T-cell (primary cell): ENCODE results near the gene PMVK. TPM values are rescaled to one million over a fixed set of nuclear protein-coding genes. Genes with fewer than 3 reads are reported as not detected.

ENCODE experiments used
- ATAC-seq, 4 experiments: fragments of 200-7000 bp in 3 of 4; fragments of 150-1000 bp in 1 of 4; cut with Tn5 transposase; replicated peaks in 1 of 4; 1 replicate in 3 of 4; 2 replicates in 1 of 4; pipeline ENCODE4 v1.10.0; 2021; ENCODE audit warnings: moderate library complexity in 3 of 4, mild to moderate bottlenecking in 2 of 4, moderate number of reproducible peaks in 1 of 4
- CTCF ChIA-PET, 2 donors: fragments of 300-600 bp; sonication (Branson Sonifier 250); formaldehyde crosslinking; loops; one replicate each; lab custom pipeline; 2022; ENCODE audit warnings: antibody characterized with exemption in 2 of 2; lab: Charles Lee
- POLR2A ChIA-PET, 2 donors: fragments of 300-600 bp; sonication (Branson Sonifier 250); formaldehyde crosslinking; loops; one replicate each; lab custom pipeline; 2022; ENCODE audit warnings: antibody characterized with exemption in 2 of 2; lab: Charles Lee
- DNase-seq, 35 experiments: peaks; one replicate each; pipeline versions ENCODE4 v3.0.0 to v3.0.0-alpha.2; 2013 to 2023
- H3K27ac ChIP-seq: one replicate; pipeline ENCODE4 v1.5.1; 2013; ENCODE audit warnings: low read length
- H3K27me3 ChIP-seq, 2 experiments: replicated peaks in 1 of 2; 1 replicate in 1 of 2; 2 replicates in 1 of 2; pipeline versions ENCODE4 v1.6.1 to v1.7.0; 2013; ENCODE audit warnings: low read length in 1 of 2, mixed read lengths in 1 of 2; ENCODE audit not compliant: control insufficient read depth in 2 of 2, insufficient read depth in 2 of 2; ENCODE audit errors: extremely low read depth in 1 of 2
- H3K36me3 ChIP-seq, 2 donors: 1 replicate in 1 of 2; 2 replicates in 1 of 2; pipeline versions ENCODE4 v1.6.1 to v1.7.0; 2013; ENCODE audit warnings: low read length in 1 of 2; ENCODE audit not compliant: control insufficient read depth in 2 of 2, insufficient read depth in 1 of 2; ENCODE audit errors: extremely low read depth in 1 of 2
- H3K4me1 ChIP-seq, 2 experiments: 1 replicate in 1 of 2; 2 replicates in 1 of 2; pipeline versions ENCODE4 v1.6.1 to v1.7.0; 2013; ENCODE audit warnings: low read length in 2 of 2, mixed read lengths in 1 of 2; ENCODE audit not compliant: insufficient read depth in 2 of 2, control insufficient read depth in 1 of 2; ENCODE audit errors: extremely low read depth in 1 of 2
- H3K4me3 ChIP-seq, 2 donors: 1 replicate in 1 of 2; 2 replicates in 1 of 2; pipeline versions ENCODE4 v1.5.1 to v1.7.0; 2013; ENCODE audit warnings: mild to moderate bottlenecking in 2 of 2, low read length in 1 of 2, moderate library complexity in 1 of 2; ENCODE audit not compliant: control insufficient read depth in 1 of 2; ENCODE audit errors: extremely low read depth in 1 of 2
- H3K9me3 ChIP-seq: 2 replicates; pipeline ENCODE4 v1.7.0; 2013
- H3K27ac Mint-ChIP-seq, 2 donors: one replicate each; pipeline ENCODE4 v1.8.0; 2020 to 2021; ENCODE audit warnings: mild to moderate bottlenecking in 2 of 2, mixed read lengths in 2 of 2
- H3K27me3 Mint-ChIP-seq, 2 donors: one replicate each; pipeline ENCODE4 v1.8.0; 2021 to 2022; ENCODE audit warnings: mixed read lengths in 2 of 2
- H3K36me3 Mint-ChIP-seq: one replicate; pipeline ENCODE4 v1.8.0; 2021; ENCODE audit warnings: mixed read lengths
- H3K4me1 Mint-ChIP-seq, 3 donors: one replicate each; pipeline ENCODE4 v1.8.0; 2020 to 2022; ENCODE audit warnings: mixed read lengths in 3 of 3, mild to moderate bottlenecking in 1 of 3
- H3K4me3 Mint-ChIP-seq, 3 donors: one replicate each; pipeline ENCODE4 v1.8.0; 2020 to 2022; ENCODE audit warnings: mild to moderate bottlenecking in 3 of 3, mixed read lengths in 3 of 3, moderate library complexity in 3 of 3
- H3K9me3 Mint-ChIP-seq, 3 donors: one replicate each; pipeline ENCODE4 v1.8.0; 2020 to 2022; ENCODE audit warnings: mixed read lengths in 3 of 3
- WGBS: methylation state at CpG from one replicate; pipeline ENCODE4 v1.1.5; 2013; ENCODE audit warnings: missing lambda C conversion rate; ENCODE audit not compliant: insufficient coverage; 5-methylcytosine and 5-hydroxymethylcytosine counted together
- total RNA-seq, 35 experiments: library from RNA in 6 of 35; stranded (reverse) in 6 of 35; fragments of 120-200 nt in 1 of 35; gene quantifications; one replicate each; pipeline versions ENCODE4 v1.2.1 to v1.2.4 and lab custom pipeline; 2013 to 2026

Gene PMVK
- total RNA-seq, 5 donors from 2014 or later (not counting 1 experiment from before 2014, with no cell fraction given), result 12.6 to 24.9 (median 22.4) TPM

GRCh38 chr1:154955039-154955717 lies 18.7 kb upstream of the PMVK start:
- ATAC-seq (peak; percentile 85 to 89 (median 86)), DNase-seq (peak; percentile 70 to 99 (median 94))
- H3K9me3 Mint-ChIP-seq, result no peaks in the 10 kb centered on the region
- Histone ChIP-seq H3K4me3 (peak overlapping the region; percentile 79 to 94), H3K27ac (peak overlapping the region; percentile 99), H3K4me1 (peaks cover 38 to 83% of the 10 kb centered on the region in 2 experiments), H3K27me3 (no peaks in the 10 kb centered on the region), H3K36me3 (peaks cover 14 to 52% of the 10 kb centered on the region in 2 donors), H3K9me3 (no peaks in the 10 kb centered on the region)
- ChIA-PET CTCF (interaction anchor here (0.5 to 2.2 kb wide), 18 partner anchors 9 to 620 kb away, joined by 3 to 14 read pairs (median 4); partner anchors contain the start of genes FLAD1 (in 1 of the 2), KRTCAP2 (in 1 of the 2) and PMVK (in 1 of the 2)), POLR2A (interaction anchor here (0.5 to 2.3 kb wide), 18 partner anchors 9 to 60 kb away, joined by 3 to 23 read pairs (median 5); partner anchors contain the start of genes PMVK (in 2 of the 2), CKS1B (in 1 of the 2), FLAD1 (in 1 of the 2) and ZBTB7B (in 1 of the 2))
- 5% methylated on average over 2 of the region's 4 CpGs for WGBS
- H3K27me3 Mint-ChIP-seq, result no peaks in the 10 kb centered on the region
- peaks cover 71 to 80% (median 76%) of the 10 kb centered on the region in 3 donors for H3K4me1 Mint-ChIP-seq
- H3K4me3 Mint-ChIP-seq, result peak overlapping the region; percentile 95 to 100 (median 97)
- peaks cover 22% of the 10 kb centered on the region for H3K36me3 Mint-ChIP-seq
- H3K27ac Mint-ChIP-seq, result peak overlapping the region; percentile 100

DNA sequence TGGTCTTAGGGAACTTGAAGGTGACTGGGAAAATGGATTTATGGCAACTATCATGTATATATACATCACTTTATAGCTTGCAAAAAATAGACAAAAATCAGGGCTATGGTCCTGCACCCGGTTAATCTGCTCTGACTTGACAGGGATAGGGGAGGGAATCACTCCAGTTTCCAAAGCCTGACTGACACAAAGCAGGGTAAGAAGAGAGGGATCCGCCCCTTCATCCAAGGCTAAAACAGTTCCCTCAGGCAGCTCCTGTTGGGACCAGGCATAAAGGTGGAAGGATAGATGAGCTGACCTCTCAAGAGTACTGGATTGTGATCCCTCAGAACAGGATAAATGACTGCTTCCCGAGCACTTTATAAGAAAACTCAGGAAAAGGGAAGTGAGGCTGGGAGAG lies 18.0 kb upstream of the PMVK start:
- ATAC-seq (no peak), DNase-seq (no peak)
- H3K36me3 Mint-ChIP-seq, result peaks cover 22% of the 10 kb centered on the region
- no peaks in the 10 kb centered on the region for H3K9me3 ChIP-seq
- peak overlapping the region; percentile 100 for H3K27ac Mint-ChIP-seq
- H3K9me3 Mint-ChIP-seq, result no peaks in the 10 kb centered on the region
- H3K27ac ChIP-seq, result peak overlapping the region; percentile 99
- H3K4me1 ChIP-seq, result peaks cover 38 to 79% of the 10 kb centered on the region in 2 experiments
- POLR2A ChIA-PET, result interaction anchor here (0.5 to 2.3 kb wide), 11 partner anchors 9 to 61 kb away, joined by 4 to 23 read pairs (median 6); partner anchors contain the start of genes CKS1B (in 1 of the 2), FLAD1 (in 1 of the 2) and PMVK (in 1 of the 2)
- peak overlapping the region; percentile 79 to 94 for H3K4me3 ChIP-seq
- peak overlapping the region; percentile 95 to 100 (median 97) for H3K4me3 Mint-ChIP-seq
- H3K27me3 ChIP-seq, result no peaks in the 10 kb centered on the region
- peaks cover 68 to 77% (median 71%) of the 10 kb centered on the region in 3 donors for H3K4me1 Mint-ChIP-seq
- CTCF ChIA-PET, result interaction anchor here in 1 of 2 donors (0.7 to 2.2 kb wide), 6 partner anchors 10 to 62 kb away, joined by 3 to 14 read pairs (median 8); partner anchors contain the start of genes FLAD1 and PMVK
- peaks cover 14 to 53% of the 10 kb centered on the region in 2 donors for H3K36me3 ChIP-seq
- no peaks in the 10 kb centered on the region for H3K27me3 Mint-ChIP-seq
- WGBS, result no CpG with 5 or more reads among the region's 3 CpGs

- H3K4me3 ChIP-seq, result peak overlapping the region; percentile 79 to 94
- ATAC-seq (no peak), DNase-seq (no peak)
- POLR2A ChIA-PET, result interaction anchor here (0.6 to 2.0 kb wide), 7 partner anchors 8 to 66 kb away, joined by 3 to 9 read pairs (median 5); partner anchors contain the start of gene PMVK (in 1 of the 2)
- CTCF ChIA-PET, result no interaction called here
- H3K27ac Mint-ChIP-seq, result peak overlapping the region; percentile 100
- no peaks in the 10 kb centered on the region for H3K9me3 Mint-ChIP-seq
- H3K9me3 ChIP-seq, result no peaks in the 10 kb centered on the region
- no peaks in the 10 kb centered on the region for H3K27me3 ChIP-seq
- H3K4me1 Mint-ChIP-seq, result peaks cover 72 to 82% (median 73%) of the 10 kb centered on the region in 3 donors
- no peaks in the 10 kb centered on the region for H3K27me3 Mint-ChIP-seq
- peaks cover 29% of the 10 kb centered on the region for H3K36me3 Mint-ChIP-seq
- WGBS, result no CpG with 5 or more reads among the region's 2 CpGs
- peak overlapping the region; percentile 99 for H3K27ac ChIP-seq
- H3K4me3 Mint-ChIP-seq, result peak overlapping the region; percentile 95 to 100 (median 97)
- H3K36me3 ChIP-seq, result peaks cover 11 to 49% of the 10 kb centered on the region in 2 donors
- peaks cover 38 to 78% of the 10 kb centered on the region in 2 experiments for H3K4me1 ChIP-seq
These were observed 17.1 kb upstream of the PMVK start for GRCh38 chr1:154953611-154954038.

DNA sequence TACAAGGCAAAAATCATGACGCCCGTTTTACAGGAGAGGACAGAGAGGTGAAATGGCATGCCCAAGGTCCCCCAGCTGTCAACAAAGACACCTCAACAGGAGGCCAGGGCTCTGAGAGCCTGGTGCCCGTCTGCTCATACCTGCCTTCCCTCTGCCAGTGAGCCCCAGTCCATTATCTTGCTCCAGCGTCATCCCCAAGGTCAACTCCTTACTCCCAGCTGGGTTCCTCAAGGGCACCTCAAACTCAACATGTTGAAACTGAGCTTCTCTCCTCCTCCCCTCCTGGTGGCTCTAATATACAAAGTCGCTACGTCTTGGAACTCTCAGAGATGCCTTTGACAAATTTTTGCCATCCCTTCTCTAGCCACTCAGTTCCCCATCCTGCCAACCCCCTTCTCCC lies 16.1 kb upstream of the PMVK start:
- H3K4me1 Mint-ChIP-seq, result peaks cover 71 to 82% (median 72%) of the 10 kb centered on the region in 3 donors
- H3K4me3 Mint-ChIP-seq, result peak overlapping the region; percentile 95 to 100 (median 97)
- Histone ChIP-seq H3K9me3 (no peaks in the 10 kb centered on the region), H3K4me1 (peaks cover 38 to 83% of the 10 kb centered on the region in 2 experiments), H3K27ac (peak overlapping the region; percentile 99), H3K27me3 (no peaks in the 10 kb centered on the region), H3K4me3 (peak overlapping the region; percentile 32 to 79), H3K36me3 (peaks cover 14 to 49% of the 10 kb centered on the region in 2 donors)
- CTCF ChIA-PET, result interaction anchor here (0.6 to 1.6 kb wide), 5 partner anchors 15 to 65 kb away, joined by 3 to 6 read pairs (median 4); partner anchors contain the start of genes FLAD1 (in 1 of the 2) and PMVK (in 1 of the 2)
- no peaks in the 10 kb centered on the region for H3K27me3 Mint-ChIP-seq
- peak overlapping the region; percentile 100 for H3K27ac Mint-ChIP-seq
- peaks cover 28% of the 10 kb centered on the region for H3K36me3 Mint-ChIP-seq
- no peaks in the 10 kb centered on the region for H3K9me3 Mint-ChIP-seq
- POLR2A ChIA-PET, result interaction anchor here (0.5 to 1.6 kb wide), 4 partner anchors 9 to 1781 kb away, joined by 3 to 6 read pairs (median 4); partner anchors contain the start of gene CKS1B (in 1 of the 2)
- WGBS, result 63% methylated on average over 6 of the region's 6 CpGs
- DNase-seq (no peak), ATAC-seq (no peak)

DNA sequence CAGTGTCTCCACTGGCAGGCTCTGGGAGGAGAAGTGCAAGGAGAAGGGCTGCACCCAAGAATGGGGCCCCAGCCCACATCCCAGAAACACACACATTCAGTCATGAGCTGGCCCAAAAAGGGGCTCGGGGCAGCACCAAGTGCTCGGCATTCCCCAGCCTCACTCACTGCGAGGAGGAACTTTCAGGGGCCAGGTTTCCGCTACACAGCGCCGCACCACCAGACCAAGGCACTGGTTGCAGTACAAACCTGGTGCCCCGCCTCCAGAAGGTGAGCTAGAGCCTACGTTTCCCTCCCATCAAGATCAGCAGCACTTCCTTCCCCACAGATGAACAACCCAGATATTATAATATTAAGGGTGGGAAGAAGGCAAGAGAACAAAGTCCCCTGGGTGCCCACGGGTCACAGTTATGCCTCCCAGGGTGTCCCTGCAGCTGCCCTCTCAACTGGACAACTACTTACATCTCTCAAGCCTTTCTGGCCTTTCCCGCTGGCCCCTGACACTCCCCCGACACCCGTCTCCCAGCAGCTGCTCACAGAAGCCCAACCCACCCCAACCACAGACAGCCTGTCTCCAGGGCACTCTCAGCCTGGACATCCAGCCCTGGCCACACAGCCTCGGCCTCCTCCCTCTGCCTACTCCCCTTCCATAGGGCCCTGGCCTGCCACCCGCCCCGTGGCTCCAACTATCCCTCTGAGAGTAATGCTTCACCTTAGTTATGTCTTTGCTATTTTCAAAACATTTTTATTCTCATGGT lies 15.6 kb upstream of the PMVK start:
- 21% methylated on average over 7 of the region's 15 CpGs for WGBS
- H3K36me3 ChIP-seq, result peaks cover 19 to 52% of the 10 kb centered on the region in 2 donors
- no peaks in the 10 kb centered on the region for H3K27me3 ChIP-seq
- no peaks in the 10 kb centered on the region for H3K9me3 Mint-ChIP-seq
- peaks cover 67 to 76% (median 71%) of the 10 kb centered on the region in 3 donors for H3K4me1 Mint-ChIP-seq
- H3K27ac Mint-ChIP-seq, result peak overlapping the region; percentile 100
- peak overlapping the region; percentile 42 to 79 for H3K4me3 ChIP-seq
- DNase-seq, result peak; percentile 44 to 84 (median 70)
- ChIA-PET CTCF (interaction anchor here in 1 of 2 donors (0.6 to 1.6 kb wide), 4 partner anchors 14 to 66 kb away, joined by 3 to 6 read pairs (median 4); partner anchors contain the start of genes FLAD1 and PMVK), POLR2A (interaction anchor here (0.5 to 1.6 kb wide), 3 partner anchors 22 to 45 kb away, joined by 3 to 6 read pairs (median 5); partner anchors contain the start of gene CKS1B (in 1 of the 2))
- peak; percentile 40 to 48 (median 42) for ATAC-seq
- H3K4me1 ChIP-seq, result peaks cover 38 to 84% of the 10 kb centered on the region in 2 experiments
- no peaks in the 10 kb centered on the region for H3K27me3 Mint-ChIP-seq
- no peaks in the 10 kb centered on the region for H3K9me3 ChIP-seq
- peak overlapping the region; percentile 99 for H3K27ac ChIP-seq
- peak overlapping the region; percentile 95 to 100 (median 97) for H3K4me3 Mint-ChIP-seq
- peaks cover 28% of the 10 kb centered on the region for H3K36me3 Mint-ChIP-seq
